A673 (cell line): ENCODE results near the gene WDFY3.

Experiments used
- EZH2 ChIP-seq: fragments of 200-600 bp; sonication (generic); IDR thresholded peaks from 2 replicates; pipeline ENCODE4 v1.6.1; 2017; ENCODE audit warnings: borderline replicate concordance, low read depth, mild to moderate bottlenecking, mixed read lengths, antibody characterized with exemption, low read length; ENCODE audit not compliant: poor library complexity, severe bottlenecking
- TF ChIP-seq, protein P1 (sequence below): fragments of 300-800, 200-600 bp; sonication (generic); conservative IDR thresholded peaks from 2 replicates; pipeline ENCODE4 v1.5.1; 2017; ENCODE audit warnings: low read depth, mild to moderate bottlenecking, antibody characterized with exemption, low read length, moderate library complexity, mixed read lengths

DNA sequence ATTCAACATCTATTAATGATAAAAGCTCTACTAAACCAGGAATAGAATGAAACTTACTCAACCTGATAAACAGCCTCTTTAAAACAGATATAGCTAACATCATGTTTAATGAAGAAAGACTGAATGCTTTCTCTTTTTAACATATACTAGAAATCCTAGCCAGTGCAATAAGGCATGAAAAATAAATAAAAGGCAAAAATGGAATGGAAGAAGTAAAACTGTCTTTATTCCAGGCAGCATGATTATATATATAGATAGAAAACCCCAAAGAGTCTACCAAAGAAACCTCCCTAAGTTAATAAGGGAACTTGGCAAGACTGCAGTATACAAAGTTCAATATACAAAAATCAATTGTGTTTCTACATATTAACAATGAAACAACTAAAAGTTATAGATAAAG, 25.5 kb downstream of the WDFY3 start:
- TF ChIP-seq, protein P1, sequence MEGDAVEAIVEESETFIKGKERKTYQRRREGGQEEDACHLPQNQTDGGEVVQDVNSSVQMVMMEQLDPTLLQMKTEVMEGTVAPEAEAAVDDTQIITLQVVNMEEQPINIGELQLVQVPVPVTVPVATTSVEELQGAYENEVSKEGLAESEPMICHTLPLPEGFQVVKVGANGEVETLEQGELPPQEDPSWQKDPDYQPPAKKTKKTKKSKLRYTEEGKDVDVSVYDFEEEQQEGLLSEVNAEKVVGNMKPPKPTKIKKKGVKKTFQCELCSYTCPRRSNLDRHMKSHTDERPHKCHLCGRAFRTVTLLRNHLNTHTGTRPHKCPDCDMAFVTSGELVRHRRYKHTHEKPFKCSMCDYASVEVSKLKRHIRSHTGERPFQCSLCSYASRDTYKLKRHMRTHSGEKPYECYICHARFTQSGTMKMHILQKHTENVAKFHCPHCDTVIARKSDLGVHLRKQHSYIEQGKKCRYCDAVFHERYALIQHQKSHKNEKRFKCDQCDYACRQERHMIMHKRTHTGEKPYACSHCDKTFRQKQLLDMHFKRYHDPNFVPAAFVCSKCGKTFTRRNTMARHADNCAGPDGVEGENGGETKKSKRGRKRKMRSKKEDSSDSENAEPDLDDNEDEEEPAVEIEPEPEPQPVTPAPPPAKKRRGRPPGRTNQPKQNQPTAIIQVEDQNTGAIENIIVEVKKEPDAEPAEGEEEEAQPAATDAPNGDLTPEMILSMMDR = no peak
- TF ChIP-seq EZH2 = no peak
